ENCODE data around the gene GRIK4. TPM values are rescaled to one million over a fixed set of nuclear protein-coding genes. Genes with fewer than 3 reads are reported as not detected.
"Not testable (repeated sequence)": the region's sequence is repeated elsewhere in the genome, so short reads cannot be mapped to it uniquely, and the experiment has no call there.

GRIK4 gene
- polyA plus RNA-seq, 2 donors, result 0.09 to 0.12 TPM

DNA sequence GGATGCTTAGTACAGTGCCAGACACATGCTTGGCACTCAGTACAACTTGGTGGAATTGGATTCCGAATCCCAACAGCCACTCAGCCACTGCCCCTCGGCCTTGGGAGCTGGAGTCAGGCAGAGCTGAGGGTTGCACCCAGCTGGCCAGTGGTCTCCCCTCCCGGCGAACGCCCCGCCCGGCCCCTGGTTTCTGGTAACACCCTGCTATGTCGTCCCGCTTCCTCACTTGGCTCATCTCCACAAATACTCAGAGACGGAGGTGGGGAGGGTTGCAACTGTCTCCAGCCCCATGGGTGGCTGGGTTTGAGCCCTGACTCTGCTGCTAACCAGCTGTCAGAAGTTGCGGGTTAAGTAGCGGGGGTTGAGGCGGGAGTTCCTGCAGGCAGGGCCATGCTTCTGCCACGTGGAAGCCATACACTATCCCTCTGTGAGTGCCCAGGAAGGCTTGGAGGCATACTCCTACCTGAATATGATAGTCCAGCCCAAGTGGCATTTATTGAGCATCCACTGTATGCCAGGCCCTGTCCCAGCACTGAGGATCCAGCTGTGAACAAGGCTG is 67.1 kb downstream of the GRIK4 start:
- 78 to 79% methylated on average over 14 of the region's 14 CpGs for WGBS, 2 donors
- no peaks in the 10 kb centered on the region for H3K36me3 ChIP-seq (ENCODE audit: control insufficient read depth in 2 of 2, insufficient read depth in 2 of 2, low read length in 1 of 2)
- no peaks in the 10 kb centered on the region for H3K4me1 ChIP-seq (ENCODE audit: control insufficient read depth in 2 of 2, insufficient read depth in 2 of 2, low read length in 1 of 2)
- no peaks in the 10 kb centered on the region for H3K27me3 ChIP-seq (ENCODE audit: control insufficient read depth in 1 of 2, insufficient read depth in 2 of 2, low read length in 2 of 2)
- H3K4me3 ChIP-seq (ENCODE audit: low read depth in 1 of 2, low read length in 2 of 2), result no peak overlapping the region
- H3K27ac ChIP-seq (ENCODE audit: low read depth in 2 of 2, low read length in 1 of 2), result no peak overlapping the region
- no peaks in the 10 kb centered on the region for H3K9me3 ChIP-seq (ENCODE audit: control insufficient read depth in 2 of 2, insufficient read depth in 1 of 2, low read depth in 1 of 2, low read length in 1 of 2)

DNA sequence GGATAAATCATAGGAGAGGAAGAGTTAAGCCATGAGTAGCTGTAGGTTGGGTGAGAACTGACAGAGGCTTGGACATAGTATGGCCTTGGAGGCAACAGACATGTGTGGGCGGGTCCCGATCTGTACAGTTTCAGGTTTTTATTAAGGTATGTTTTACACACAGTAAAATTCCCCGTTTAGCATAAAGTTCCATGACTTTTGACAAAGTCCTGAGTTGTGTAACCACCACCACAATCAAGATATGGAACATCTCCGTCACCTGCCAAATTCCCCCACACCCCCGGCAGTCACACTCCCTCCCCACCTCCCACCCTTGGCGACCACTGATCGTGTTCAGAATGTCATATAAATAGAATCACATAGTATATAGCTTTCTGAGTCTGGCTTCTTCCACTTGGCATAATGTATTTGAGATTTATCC is 68.1 kb downstream of the GRIK4 start:
- H3K36me3 ChIP-seq (ENCODE audit: control insufficient read depth in 2 of 2, insufficient read depth in 2 of 2, low read length in 1 of 2), result no peaks in the 10 kb centered on the region
- H3K9me3 ChIP-seq (ENCODE audit: control insufficient read depth in 2 of 2, insufficient read depth in 1 of 2, low read depth in 1 of 2, low read length in 1 of 2), result no peaks in the 10 kb centered on the region
- WGBS, 2 donors, result 34 to 47% methylated on average over 7 of the region's 7 CpGs
- no peaks in the 10 kb centered on the region for H3K4me1 ChIP-seq (ENCODE audit: control insufficient read depth in 2 of 2, insufficient read depth in 2 of 2, low read length in 1 of 2)
- H3K27me3 ChIP-seq (ENCODE audit: control insufficient read depth in 1 of 2, insufficient read depth in 2 of 2, low read length in 2 of 2), result no peaks in the 10 kb centered on the region
- no peak overlapping the region for H3K4me3 ChIP-seq (ENCODE audit: low read depth in 1 of 2, low read length in 2 of 2)
- H3K27ac ChIP-seq (ENCODE audit: low read depth in 2 of 2, low read length in 1 of 2), result no peak overlapping the region

DNA sequence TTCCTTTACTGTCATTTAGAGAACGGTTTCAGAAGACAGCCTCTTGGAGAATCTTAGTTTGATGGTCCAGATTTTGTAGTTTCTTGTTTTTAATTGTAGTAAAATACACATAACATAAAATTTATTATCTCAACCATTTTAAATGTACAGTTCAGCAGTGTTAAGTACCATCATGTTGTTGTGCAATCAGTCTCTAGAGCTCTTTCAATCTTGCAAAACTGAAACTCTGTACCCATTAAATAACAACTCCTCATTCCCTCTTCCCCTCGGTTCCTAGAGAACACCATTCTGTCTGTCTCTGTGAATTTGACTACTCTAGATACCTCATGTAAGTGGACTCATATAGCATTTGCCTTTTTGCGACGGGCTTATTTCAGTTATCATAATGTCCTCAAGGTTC is 69.8 kb downstream of the GRIK4 start:
- Histone ChIP-seq H3K4me3 (ENCODE audit: low read depth in 1 of 2, low read length in 2 of 2) (no peak overlapping the region), H3K9me3 (ENCODE audit: control insufficient read depth in 2 of 2, insufficient read depth in 1 of 2, low read depth in 1 of 2, low read length in 1 of 2) (no peaks in the 10 kb centered on the region), H3K27ac (ENCODE audit: low read depth in 2 of 2, low read length in 1 of 2) (no peak overlapping the region), H3K27me3 (ENCODE audit: control insufficient read depth in 1 of 2, insufficient read depth in 2 of 2, low read length in 2 of 2) (no peaks in the 10 kb centered on the region), H3K36me3 (ENCODE audit: control insufficient read depth in 2 of 2, insufficient read depth in 2 of 2, low read length in 1 of 2) (no peaks in the 10 kb centered on the region), H3K4me1 (ENCODE audit: control insufficient read depth in 2 of 2, insufficient read depth in 2 of 2, low read length in 1 of 2) (no peaks in the 10 kb centered on the region)
- 50 to 61% methylated on average over 4 of the region's 4 CpGs for WGBS, 2 donors

DNA sequence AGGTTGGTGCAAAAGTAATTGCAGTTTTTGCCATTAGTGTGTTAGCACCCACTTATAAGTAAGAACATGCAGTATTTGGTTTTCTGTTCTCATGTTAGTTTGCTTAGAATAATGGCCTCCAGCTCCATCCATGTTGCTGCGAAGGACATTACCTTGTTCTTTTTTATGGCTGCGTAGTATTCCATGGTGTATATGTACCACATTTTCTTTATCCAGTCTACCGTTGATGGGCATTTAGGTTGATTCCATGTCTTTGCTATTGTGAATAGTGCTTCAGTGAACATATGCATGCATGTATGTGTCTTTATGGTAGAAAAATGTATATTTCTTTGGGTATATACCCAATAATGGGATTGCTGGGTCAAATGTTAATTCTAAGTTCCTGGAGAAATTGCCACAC is 71.0 kb downstream of the GRIK4 start:
- H3K36me3 ChIP-seq (ENCODE audit: control insufficient read depth in 2 of 2, insufficient read depth in 2 of 2, low read length in 1 of 2); H3K27me3 ChIP-seq (ENCODE audit: control insufficient read depth in 1 of 2, insufficient read depth in 2 of 2, low read length in 2 of 2); H3K4me3 ChIP-seq (ENCODE audit: low read depth in 1 of 2, low read length in 2 of 2); H3K9me3 ChIP-seq (ENCODE audit: control insufficient read depth in 2 of 2, insufficient read depth in 1 of 2, low read depth in 1 of 2, low read length in 1 of 2); H3K27ac ChIP-seq (ENCODE audit: low read depth in 2 of 2, low read length in 1 of 2); H3K4me1 ChIP-seq (ENCODE audit: control insufficient read depth in 2 of 2, insufficient read depth in 2 of 2, low read length in 1 of 2): not testable (repeated sequence)
- WGBS, 2 donors, result 97% methylated on average over 3 of the region's 3 CpGs

DNA sequence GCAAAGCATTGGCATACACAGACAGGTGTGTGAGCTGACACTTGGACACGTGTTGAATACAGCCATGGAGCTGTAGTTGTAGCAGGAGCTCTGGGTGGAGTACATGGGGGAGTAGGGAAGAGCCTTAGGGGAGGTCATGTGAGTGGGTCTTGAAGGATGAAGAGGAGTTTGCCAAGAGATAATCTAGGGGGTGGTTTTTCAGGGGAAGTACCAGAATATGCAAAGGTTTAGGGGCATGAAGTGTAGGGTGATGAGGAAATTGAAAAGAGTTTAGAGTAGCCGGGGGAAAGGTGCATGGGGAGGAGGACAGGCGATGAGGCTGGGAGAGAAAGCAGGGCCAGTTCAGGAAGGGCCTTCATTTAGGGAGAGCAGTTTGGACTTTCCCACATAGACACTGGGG is 74.5 kb downstream of the GRIK4 start:
- Histone ChIP-seq H3K27me3 (ENCODE audit: control insufficient read depth in 1 of 2, insufficient read depth in 2 of 2, low read length in 2 of 2) (no peaks in the 10 kb centered on the region), H3K4me1 (ENCODE audit: control insufficient read depth in 2 of 2, insufficient read depth in 2 of 2, low read length in 1 of 2) (no peaks in the 10 kb centered on the region), H3K4me3 (ENCODE audit: low read depth in 1 of 2, low read length in 2 of 2) (no peak overlapping the region), H3K36me3 (ENCODE audit: control insufficient read depth in 2 of 2, insufficient read depth in 2 of 2, low read length in 1 of 2) (no peaks in the 10 kb centered on the region), H3K9me3 (ENCODE audit: control insufficient read depth in 2 of 2, insufficient read depth in 1 of 2, low read depth in 1 of 2, low read length in 1 of 2) (no peaks in the 10 kb centered on the region), H3K27ac (ENCODE audit: low read depth in 2 of 2, low read length in 1 of 2) (no peak overlapping the region)
- WGBS, 2 donors, result 57 to 61% methylated on average over 3 of the region's 3 CpGs

DNA sequence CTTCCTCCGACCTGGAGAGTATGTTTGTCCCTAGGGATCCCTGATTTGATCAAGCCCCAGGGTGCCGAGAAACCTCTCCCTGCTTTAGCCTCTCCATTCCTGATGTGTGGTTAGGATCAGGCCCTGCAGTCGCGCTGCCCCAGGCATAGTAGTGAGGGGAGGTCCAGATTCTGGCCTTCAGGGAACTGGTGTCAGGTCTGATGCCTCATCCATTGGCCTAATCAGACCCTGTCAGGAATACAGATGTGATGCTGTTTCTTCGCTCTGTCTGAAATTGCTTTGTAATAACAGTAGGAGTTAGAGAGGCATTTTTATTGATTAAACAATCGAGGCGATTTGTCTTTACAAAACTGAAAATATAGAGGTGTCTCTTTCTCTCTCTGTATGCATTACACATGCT is 75.2 kb downstream of the GRIK4 start:
- WGBS, 2 donors, result 84 to 86% methylated on average over 7 of the region's 7 CpGs
- H3K27me3 ChIP-seq (ENCODE audit: control insufficient read depth in 1 of 2, insufficient read depth in 2 of 2, low read length in 2 of 2), result no peaks in the 10 kb centered on the region
- no peak overlapping the region for H3K4me3 ChIP-seq (ENCODE audit: low read depth in 1 of 2, low read length in 2 of 2)
- no peaks in the 10 kb centered on the region for H3K36me3 ChIP-seq (ENCODE audit: control insufficient read depth in 2 of 2, insufficient read depth in 2 of 2, low read length in 1 of 2)
- H3K4me1 ChIP-seq (ENCODE audit: control insufficient read depth in 2 of 2, insufficient read depth in 2 of 2, low read length in 1 of 2), result no peaks in the 10 kb centered on the region
- H3K9me3 ChIP-seq (ENCODE audit: control insufficient read depth in 2 of 2, insufficient read depth in 1 of 2, low read depth in 1 of 2, low read length in 1 of 2), result no peaks in the 10 kb centered on the region
- no peak overlapping the region for H3K27ac ChIP-seq (ENCODE audit: low read depth in 2 of 2, low read length in 1 of 2)

DNA sequence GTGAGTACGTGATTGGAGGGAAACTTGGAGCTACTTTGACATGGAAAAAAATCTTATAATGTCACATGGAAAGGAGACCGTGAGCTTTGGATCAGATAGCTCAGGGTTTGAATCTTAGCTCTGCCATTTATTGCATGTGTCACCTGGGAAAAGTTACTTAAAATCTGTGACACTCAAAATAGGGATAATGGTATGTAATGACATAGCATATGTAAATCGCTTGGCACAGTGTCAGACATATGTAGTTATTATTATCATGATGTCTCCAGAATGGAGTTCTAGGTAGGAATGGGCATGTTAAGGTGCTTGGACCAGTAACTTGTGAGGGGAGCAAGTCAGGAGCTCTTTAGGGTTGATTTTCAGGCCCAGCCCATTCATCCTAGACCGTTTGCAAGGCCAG is 75.8 kb downstream of the GRIK4 start:
- Histone ChIP-seq H3K4me3 (ENCODE audit: low read depth in 1 of 2, low read length in 2 of 2) (no peak overlapping the region), H3K36me3 (ENCODE audit: control insufficient read depth in 2 of 2, insufficient read depth in 2 of 2, low read length in 1 of 2) (no peaks in the 10 kb centered on the region), H3K4me1 (ENCODE audit: control insufficient read depth in 2 of 2, insufficient read depth in 2 of 2, low read length in 1 of 2) (no peaks in the 10 kb centered on the region), H3K27ac (ENCODE audit: low read depth in 2 of 2, low read length in 1 of 2) (no peak overlapping the region), H3K27me3 (ENCODE audit: control insufficient read depth in 1 of 2, insufficient read depth in 2 of 2, low read length in 2 of 2) (no peaks in the 10 kb centered on the region), H3K9me3 (ENCODE audit: control insufficient read depth in 2 of 2, insufficient read depth in 1 of 2, low read depth in 1 of 2, low read length in 1 of 2) (no peaks in the 10 kb centered on the region)
- 83 to 90% methylated on average over 4 of the region's 4 CpGs for whole genome bisulfite sequencing, 2 donors

DNA sequence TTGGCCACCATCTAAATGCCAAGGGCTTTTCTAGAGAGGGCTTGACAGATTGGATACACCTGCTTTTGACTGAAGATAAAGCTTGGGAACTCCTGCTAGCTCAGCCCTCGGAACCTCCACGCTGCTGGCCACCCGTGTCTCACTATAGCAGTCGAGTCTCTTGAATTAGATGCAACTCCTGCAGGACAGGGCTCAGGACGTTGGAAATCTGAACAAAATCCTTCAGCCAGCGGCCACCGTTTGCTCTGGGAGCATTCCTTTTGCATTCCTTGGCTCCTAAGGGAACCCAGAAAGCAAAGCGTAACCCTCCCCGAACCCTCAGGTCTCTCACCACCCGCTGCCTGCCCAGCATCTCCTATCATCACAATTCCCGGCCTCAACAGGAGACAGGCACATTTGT is 77.8 kb downstream of the GRIK4 start:
- Histone ChIP-seq H3K9me3 (ENCODE audit: control insufficient read depth in 2 of 2, insufficient read depth in 1 of 2, low read depth in 1 of 2, low read length in 1 of 2) (no peaks in the 10 kb centered on the region), H3K27ac (ENCODE audit: low read depth in 2 of 2, low read length in 1 of 2) (no peak overlapping the region)
- 87 to 90% methylated on average over 11 of the region's 11 CpGs for WGBS, 2 donors

DNA sequence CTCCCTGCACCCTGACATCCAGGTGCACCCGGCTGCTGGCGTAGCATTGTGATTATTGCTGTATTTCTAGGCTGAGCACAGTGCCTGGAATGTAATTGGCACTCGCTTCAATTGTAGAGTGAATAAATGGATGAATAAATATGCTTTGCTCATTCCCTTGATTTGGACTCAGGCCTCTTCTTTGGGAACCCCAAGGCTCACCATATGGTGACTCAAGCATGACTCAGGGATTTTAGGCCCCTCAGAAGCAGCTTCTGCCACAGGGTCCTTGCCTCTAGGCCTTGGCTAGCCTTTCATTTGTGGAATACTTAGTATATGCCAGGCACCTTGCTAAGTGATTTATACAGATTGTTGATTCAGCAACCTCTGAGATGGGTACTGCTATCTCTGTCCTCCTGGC is 78.9 kb downstream of the GRIK4 start:
- 58 to 85% methylated on average over 3 of the region's 3 CpGs for WGBS, 2 donors
- no peak overlapping the region for H3K4me3 ChIP-seq (ENCODE audit: low read depth in 1 of 2, low read length in 2 of 2)
- no peaks in the 10 kb centered on the region for H3K4me1 ChIP-seq (ENCODE audit: control insufficient read depth in 2 of 2, insufficient read depth in 2 of 2, low read length in 1 of 2)
- no peaks in the 10 kb centered on the region for H3K9me3 ChIP-seq (ENCODE audit: control insufficient read depth in 2 of 2, insufficient read depth in 1 of 2, low read depth in 1 of 2, low read length in 1 of 2)
- no peaks in the 10 kb centered on the region for H3K36me3 ChIP-seq (ENCODE audit: control insufficient read depth in 2 of 2, insufficient read depth in 2 of 2, low read length in 1 of 2)
- no peaks in the 10 kb centered on the region for H3K27me3 ChIP-seq (ENCODE audit: control insufficient read depth in 1 of 2, insufficient read depth in 2 of 2, low read length in 2 of 2)
- H3K27ac ChIP-seq (ENCODE audit: low read depth in 2 of 2, low read length in 1 of 2), result no peak overlapping the region

More for the DNA sequence above, 77.8 kb downstream of the GRIK4 start:
- Histone ChIP-seq H3K4me3 (ENCODE audit: low read depth in 1 of 2, low read length in 2 of 2) (no peak overlapping the region), H3K36me3 (ENCODE audit: control insufficient read depth in 2 of 2, insufficient read depth in 2 of 2, low read length in 1 of 2) (no peaks in the 10 kb centered on the region), H3K4me1 (ENCODE audit: control insufficient read depth in 2 of 2, insufficient read depth in 2 of 2, low read length in 1 of 2) (no peaks in the 10 kb centered on the region), H3K27me3 (ENCODE audit: control insufficient read depth in 1 of 2, insufficient read depth in 2 of 2, low read length in 2 of 2) (no peaks in the 10 kb centered on the region)

DNA sequence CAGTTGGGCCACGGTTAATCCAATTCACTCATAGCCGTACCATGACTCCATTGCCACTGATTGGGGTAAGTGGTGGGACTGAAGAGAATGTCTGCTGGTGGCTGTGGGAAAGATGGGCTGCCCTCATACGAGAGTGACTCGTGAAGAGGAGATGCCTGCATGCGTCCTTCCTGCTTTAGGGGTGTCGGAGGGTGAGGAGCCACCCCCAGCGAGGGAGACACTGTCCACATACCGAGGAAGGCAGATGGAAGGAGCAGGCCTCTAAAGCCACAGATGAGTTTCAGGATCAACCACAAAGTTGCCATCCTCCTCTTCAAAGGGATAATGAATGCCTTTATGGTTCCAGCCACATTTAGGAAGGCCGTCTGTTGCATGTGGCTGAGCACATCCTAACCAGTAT is 83.2 kb downstream of the GRIK4 start:
- Histone ChIP-seq H3K27me3 (ENCODE audit: control insufficient read depth in 1 of 2, insufficient read depth in 2 of 2, low read length in 2 of 2) (no peaks in the 10 kb centered on the region), H3K4me3 (ENCODE audit: low read depth in 1 of 2, low read length in 2 of 2) (no peak overlapping the region), H3K27ac (ENCODE audit: low read depth in 2 of 2, low read length in 1 of 2) (no peak overlapping the region), H3K4me1 (ENCODE audit: control insufficient read depth in 2 of 2, insufficient read depth in 2 of 2, low read length in 1 of 2) (no peaks in the 10 kb centered on the region), H3K36me3 (ENCODE audit: control insufficient read depth in 2 of 2, insufficient read depth in 2 of 2, low read length in 1 of 2) (no peaks in the 10 kb centered on the region), H3K9me3 (ENCODE audit: control insufficient read depth in 2 of 2, insufficient read depth in 1 of 2, low read depth in 1 of 2, low read length in 1 of 2) (no peaks in the 10 kb centered on the region)
- 79 to 91% methylated on average over 9 of the region's 9 CpGs for WGBS, 2 donors
